ENCODE data around the gene CCDC188.

The CCDC188 gene

DNA sequence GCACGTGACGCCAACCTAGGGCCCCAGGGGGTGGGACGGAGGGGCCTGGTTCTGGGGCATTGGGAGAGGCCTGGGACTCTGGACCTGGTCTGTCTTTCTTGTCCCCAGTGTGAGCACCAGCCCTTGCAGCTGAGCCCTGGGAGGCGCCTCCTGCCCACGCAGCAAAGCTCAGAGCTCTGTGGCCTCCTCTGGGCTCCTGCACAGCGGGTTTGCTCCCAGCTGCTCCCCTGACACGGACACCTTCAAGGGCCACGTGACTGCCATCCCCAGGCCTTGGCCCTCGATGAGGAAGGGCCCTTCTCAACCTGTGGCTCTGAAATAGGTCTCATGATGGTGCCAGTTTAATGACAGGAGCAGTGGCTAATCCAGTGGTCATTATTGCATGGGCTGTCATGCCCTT lies 31.5 kb upstream of the CCDC188 start:
- POLR2A ChIA-PET, result no interaction called here
- TF ChIP-seq, protein P1, sequence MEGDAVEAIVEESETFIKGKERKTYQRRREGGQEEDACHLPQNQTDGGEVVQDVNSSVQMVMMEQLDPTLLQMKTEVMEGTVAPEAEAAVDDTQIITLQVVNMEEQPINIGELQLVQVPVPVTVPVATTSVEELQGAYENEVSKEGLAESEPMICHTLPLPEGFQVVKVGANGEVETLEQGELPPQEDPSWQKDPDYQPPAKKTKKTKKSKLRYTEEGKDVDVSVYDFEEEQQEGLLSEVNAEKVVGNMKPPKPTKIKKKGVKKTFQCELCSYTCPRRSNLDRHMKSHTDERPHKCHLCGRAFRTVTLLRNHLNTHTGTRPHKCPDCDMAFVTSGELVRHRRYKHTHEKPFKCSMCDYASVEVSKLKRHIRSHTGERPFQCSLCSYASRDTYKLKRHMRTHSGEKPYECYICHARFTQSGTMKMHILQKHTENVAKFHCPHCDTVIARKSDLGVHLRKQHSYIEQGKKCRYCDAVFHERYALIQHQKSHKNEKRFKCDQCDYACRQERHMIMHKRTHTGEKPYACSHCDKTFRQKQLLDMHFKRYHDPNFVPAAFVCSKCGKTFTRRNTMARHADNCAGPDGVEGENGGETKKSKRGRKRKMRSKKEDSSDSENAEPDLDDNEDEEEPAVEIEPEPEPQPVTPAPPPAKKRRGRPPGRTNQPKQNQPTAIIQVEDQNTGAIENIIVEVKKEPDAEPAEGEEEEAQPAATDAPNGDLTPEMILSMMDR (IDR thresholded peaks at IDR 0.05; ENCODE audit: insufficient read depth, low read length, missing control alignments), result no peak
- CTCF ChIA-PET, result no interaction called here
- DNase-seq (ENCODE audit: low read depth, low spot score), result no peak
- H3K4me3 ChIP-seq (ENCODE audit: low read depth, low read length), result no peak overlapping the region

DNA sequence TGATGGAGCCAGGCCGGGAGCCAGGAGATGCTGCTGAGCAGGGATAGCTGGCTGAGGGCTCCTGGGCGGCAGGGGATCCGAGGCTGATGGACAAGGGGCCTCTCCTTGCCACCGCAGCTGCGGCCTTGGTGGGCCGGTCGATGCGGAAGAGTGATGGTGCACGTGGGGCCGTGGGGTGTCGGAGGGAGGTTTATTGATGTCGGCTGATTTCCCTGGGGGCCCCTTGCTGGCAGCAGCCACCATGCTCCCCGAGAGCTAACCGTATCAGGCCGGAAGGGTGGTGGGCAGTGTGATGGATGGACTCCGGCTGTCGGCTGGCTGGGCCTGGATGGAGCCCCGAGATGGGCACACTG lies 31.0 kb upstream of the CCDC188 start:
- ChIA-PET POLR2A (interaction anchor here (1.0 kb wide), 1 partner anchor 62 kb away, joined by 3 read pairs; no protein-coding TSS in a partner anchor), CTCF (no interaction called here)
- DNase-seq (ENCODE audit: low read depth, low spot score), result no peak
- no peak overlapping the region for H3K4me3 ChIP-seq (ENCODE audit: low read depth, low read length)
- TF ChIP-seq, protein P1 (IDR thresholded peaks at IDR 0.05; ENCODE audit: insufficient read depth, low read length, missing control alignments), result no peak

DNA sequence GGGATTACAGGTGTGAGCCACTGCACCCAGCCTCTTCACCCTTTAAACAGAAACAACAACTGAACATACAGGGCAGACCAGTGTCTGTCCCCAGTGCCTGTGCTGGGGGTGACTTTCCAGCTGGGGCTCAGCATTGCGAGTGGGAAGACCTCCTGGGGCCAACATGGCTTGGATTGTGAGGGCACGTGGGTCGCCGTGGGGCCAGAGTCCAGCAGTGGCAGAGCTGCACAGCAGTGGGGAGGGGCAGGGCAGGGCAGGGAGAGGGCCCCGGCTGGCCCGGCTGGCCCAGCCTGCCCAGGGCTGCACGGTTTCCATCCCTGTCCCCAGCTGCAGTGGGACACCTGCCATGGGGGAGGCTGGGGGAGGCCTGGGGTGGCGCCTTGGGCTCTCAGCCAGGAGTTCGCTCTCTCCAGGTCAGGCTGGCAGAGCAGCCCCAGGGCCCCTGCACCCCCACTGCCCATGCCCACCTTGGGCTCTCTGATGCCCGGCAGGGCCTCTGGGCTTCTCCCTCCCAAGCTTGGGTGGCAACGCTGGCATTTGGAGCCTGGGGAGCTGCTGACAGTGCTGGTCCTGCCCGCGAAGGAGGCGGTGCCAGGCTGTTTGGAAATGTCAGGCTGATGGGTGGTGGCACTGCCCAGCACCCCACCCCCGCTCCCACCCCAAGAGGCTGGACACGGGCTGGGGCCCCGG lies 30.5 kb upstream of the CCDC188 start:
- ChIA-PET CTCF (no interaction called here), POLR2A (interaction anchor here (1.0 kb wide), 1 partner anchor 62 kb away, joined by 3 read pairs; no protein-coding TSS in a partner anchor)
- no peak overlapping the region for H3K4me3 ChIP-seq (ENCODE audit: low read depth, low read length)
- DNase-seq (ENCODE audit: low read depth, low spot score), result no peak
- TF ChIP-seq, protein P1 (IDR thresholded peaks at IDR 0.05; ENCODE audit: insufficient read depth, low read length, missing control alignments), result no peak

DNA sequence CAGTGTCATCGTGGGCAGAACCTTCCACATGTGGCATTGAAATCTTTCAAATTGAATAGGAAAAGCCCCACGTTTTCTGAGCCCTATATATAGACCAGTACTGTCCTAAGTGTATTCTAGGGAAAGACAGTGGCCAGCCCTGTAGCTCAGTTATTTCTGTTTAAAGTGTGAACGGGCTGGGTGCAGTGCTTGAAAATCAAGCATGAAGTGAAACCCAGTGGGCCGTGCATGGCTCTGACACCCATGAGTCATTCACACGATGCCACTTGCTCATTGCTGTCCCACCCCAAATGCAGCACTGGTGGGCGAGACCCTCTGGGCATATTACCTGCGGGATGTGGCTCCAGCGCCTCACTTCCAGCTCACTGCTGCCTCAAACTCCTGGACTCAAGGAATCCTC lies 29.8 kb upstream of the CCDC188 start:
- TF ChIP-seq, protein P1 (IDR thresholded peaks at IDR 0.05; ENCODE audit: insufficient read depth, low read length, missing control alignments), result no peak
- no peak overlapping the region for H3K4me3 ChIP-seq (ENCODE audit: low read depth, low read length)
- ChIA-PET CTCF (no interaction called here), POLR2A (no interaction called here)
- DNase-seq (ENCODE audit: low read depth, low spot score), result no peak

DNA sequence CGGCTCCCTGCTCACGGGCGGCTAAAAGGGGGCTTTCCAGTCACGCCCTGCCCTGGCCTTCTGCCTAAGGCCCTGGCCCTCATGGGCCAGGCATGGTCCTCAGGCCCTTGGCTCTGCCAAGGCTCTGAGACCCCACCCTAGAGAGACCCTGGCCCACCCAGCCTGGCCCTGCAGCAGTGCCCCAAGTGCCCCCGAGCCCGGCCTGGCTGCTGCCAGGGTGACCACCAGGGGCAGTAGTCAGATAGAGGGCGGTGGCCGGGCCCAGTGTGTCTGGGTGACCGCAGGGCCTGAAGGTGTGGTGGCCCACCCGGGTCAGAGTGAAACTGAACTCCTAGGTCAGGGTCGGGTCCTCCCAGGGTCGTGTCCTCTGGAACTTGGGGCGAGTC lies 29.4 kb upstream of the CCDC188 start:
- no peak overlapping the region for H3K4me3 ChIP-seq (ENCODE audit: low read depth, low read length)
- TF ChIP-seq, protein P1 (IDR thresholded peaks at IDR 0.05; ENCODE audit: insufficient read depth, low read length, missing control alignments), result peak; percentile 14
- no peak for DNase-seq (ENCODE audit: low read depth, low spot score)
- CTCF ChIA-PET, result no interaction called here
- POLR2A ChIA-PET, result no interaction called here

DNA sequence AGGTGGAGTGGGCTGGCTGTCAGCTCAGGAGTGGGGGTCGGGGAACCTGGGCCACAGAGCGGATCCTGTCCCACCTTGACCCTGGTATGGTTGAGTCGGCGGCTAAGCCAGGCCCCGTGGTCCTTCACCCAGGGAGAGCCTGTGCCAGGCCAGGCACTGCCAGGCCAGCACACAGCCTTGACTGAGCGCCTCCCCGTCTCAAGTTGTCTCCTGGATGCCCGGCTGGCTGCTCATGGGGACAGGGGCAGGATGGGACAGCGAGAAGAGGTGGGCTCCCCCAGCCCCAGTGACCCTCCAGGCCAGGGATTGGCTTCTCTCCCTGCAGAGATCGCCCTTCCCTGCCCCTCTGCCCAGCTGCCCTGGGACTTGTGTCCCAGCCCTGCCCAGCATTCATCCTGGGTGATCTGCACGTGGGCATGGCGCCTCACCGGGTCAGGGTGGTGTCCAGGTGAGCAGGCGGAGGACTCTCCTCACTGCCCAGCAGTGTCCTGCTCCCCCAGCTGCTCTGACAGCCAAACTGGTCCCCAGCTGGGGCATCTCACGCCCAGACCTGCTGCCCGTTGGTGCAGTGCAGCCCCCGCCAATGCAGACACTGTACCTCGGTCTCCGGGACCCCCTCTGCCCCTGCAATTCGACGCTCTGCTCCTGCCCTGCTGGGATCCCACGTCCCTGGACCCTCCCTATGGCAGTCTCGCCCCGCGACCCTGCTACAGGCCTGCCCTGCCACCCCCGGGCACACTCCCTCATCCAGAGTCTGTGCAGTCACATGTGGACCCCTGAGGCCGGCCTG lies 28.8 kb upstream of the CCDC188 start:
- no peak overlapping the region for H3K4me3 ChIP-seq (ENCODE audit: low read depth, low read length)
- ChIA-PET CTCF (no interaction called here), POLR2A (no interaction called here)
- no peak for DNase-seq (ENCODE audit: low read depth, low spot score)
- TF ChIP-seq, protein P1 (IDR thresholded peaks at IDR 0.05; ENCODE audit: insufficient read depth, low read length, missing control alignments), result no peak

Measured in AG04449 (cell line).